GM21576 (cell line): ENCODE data around the gene SLC16A10.
"Not testable (repeated sequence)": the region's sequence is repeated elsewhere in the genome, so short reads cannot be mapped to it uniquely, and the experiment has no call there.

Source experiments
- ATAC-seq: cut with Tn5 transposase; IDR thresholded peaks from one replicate; pipeline ENCODE4 v1.9.1; 2021; ENCODE audit warnings: mild to moderate bottlenecking, moderate library complexity; ENCODE audit not compliant: unreplicated experiment

Gene SLC16A10

DNA sequence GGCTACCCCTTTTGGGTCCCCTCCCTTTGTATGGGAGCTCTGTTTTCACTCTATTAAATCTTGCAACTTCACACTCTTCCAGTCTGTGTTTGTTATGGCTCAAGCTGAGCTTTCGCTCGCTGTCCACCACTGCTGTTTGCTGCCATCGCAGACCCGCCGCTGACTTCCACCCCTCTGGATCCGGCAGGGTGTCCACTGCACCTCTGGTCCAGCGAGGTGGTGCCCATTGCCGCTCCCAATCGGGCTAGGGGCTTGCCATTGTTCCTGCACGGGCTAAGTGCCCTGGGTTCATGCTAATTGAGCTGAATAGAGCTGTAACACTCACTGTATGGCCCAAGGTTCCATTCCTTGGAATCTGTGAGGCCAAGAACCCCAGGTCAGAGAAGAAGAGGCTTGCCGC is 43.7 kb downstream of the SLC16A10 start:
- not testable (repeated sequence) for ATAC-seq

DNA sequence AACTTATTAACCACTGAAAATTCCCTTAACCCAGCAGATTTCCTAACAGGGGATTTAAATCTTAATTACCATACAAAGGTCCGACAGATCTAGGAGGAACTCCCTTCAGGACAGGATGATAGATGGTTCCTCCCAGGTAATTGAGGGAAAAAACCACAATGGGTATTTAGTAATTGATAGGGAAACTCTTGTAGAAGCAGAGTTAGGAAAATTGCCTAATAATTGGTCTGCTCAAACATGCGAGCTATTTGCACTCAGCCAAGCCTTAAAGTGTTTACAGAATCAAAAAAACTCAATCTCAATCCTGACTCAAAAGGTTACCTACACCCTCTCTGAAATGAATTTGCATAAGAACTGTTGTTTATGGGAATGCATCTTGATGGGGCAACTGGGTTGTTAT is 45.4 kb downstream of the SLC16A10 start:
- not testable (repeated sequence) for ATAC-seq

DNA sequence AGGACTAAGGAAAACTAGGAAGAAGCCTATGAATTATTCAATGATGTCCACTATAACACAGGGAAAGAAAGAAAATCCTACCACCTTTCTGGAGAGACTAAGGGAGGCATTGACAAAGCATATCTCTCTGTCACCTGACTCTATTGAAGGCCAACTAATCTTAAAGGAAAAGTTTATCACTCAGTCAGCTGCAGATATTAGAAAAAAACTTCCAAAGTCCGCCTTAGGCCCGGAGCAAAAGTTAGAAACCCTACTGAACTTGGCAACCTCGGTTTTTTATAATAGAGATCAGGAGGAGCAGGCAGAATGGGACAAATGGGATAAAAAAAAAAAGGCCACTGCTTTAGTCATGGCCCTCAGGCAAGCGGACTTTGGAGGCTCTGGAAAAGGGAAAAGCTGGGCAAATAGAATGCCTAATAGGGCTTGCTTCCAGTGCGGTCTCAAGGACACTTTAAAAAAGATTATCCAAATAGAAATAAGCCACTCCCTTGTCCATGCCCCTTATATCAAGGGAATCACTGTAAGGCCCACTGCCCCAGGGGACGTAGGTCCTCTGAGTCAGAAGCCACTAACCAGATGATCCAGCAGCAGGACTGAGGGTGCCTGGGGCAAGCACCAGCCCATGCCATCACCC is 47.0 kb downstream of the SLC16A10 start:
- ATAC-seq: not testable (repeated sequence)

DNA sequence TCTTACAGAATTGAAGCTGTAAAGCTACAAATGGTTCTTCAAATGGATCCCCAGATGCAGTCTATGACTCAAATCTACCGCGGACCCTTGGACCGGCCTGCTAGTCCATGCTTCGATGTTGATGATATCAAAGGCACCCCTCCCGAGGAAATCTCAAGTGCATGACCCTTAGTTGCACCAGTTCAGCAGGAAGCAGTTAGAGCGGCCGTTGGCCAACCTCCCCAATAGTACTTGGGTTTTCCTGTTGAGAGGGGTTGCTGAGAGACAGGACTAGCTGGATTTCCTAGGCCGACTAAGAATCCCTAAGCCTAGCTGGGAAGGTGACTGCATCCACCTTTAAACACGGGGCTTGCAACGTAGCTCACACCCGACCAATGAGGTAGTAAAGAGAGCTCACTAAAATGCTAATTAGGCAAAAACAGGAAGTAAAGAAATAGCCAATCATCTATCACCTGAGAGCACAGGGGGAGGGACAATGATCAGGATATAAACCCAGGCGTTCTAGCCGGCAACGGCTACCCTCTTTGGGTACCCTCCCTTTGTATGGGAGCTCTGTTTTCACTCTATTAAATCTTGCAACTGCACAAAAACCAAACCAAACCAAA is 50.3 kb downstream of the SLC16A10 start:
- ATAC-seq: not testable (repeated sequence)

DNA sequence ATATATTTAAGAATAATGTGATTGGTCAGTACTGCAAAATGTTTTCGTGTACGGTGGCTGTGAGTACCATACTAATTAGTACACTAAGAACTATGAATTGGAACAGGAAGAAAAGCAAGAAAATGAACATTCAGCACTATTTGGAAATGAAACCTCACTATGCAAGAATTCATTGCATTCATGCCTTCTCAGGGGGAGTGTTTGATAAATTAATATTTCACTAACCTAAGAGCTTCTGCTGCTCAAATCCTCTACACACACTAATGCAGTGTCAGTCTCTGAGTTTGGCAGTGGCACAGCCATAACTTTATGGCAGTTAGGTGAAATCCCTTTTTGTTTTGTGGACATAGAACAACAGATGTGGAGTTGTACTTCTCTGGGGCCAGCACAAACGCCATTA is 60.1 kb downstream of the SLC16A10 start:
- ATAC-seq: no peak

DNA sequence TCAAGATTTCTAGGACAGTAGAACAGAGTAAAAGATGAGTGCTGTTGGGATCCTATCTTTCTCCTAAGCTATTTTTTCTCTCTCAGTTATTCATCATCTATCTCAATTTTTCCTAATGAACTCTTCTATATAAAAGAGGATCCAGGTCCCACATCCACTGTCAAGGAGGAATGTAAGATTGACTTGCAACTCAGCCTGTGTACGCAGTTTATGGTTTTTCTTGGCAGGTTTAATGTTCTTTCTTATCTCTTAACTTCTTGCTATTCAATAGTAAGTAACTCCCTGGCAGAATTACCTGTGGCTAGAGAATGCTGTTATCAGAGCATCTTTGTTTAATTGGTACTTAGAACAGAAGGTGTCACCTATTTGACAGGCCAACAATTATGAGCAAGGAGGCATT is 60.8 kb downstream of the SLC16A10 start:
- ATAC-seq: no peak

DNA sequence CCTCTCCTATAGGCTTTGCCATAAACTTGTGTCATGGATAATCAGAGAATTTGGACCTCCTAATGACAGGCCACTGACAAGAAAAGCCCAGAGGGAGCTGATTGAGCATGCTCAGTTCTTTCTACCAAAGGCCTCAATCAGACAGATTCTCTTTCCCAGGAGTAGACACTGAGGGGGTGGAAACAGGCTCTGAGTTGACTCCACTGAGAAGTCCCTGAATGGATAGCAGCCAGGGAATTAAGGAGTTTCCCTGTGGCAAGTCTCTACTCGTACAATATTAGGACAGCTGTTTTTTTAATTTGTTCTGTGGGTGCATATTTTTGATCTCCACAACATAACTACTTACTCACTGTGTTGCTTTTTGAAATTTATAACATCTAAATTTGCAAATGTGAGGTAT is 63.3 kb downstream of the SLC16A10 start:
- no peak for ATAC-seq

DNA sequence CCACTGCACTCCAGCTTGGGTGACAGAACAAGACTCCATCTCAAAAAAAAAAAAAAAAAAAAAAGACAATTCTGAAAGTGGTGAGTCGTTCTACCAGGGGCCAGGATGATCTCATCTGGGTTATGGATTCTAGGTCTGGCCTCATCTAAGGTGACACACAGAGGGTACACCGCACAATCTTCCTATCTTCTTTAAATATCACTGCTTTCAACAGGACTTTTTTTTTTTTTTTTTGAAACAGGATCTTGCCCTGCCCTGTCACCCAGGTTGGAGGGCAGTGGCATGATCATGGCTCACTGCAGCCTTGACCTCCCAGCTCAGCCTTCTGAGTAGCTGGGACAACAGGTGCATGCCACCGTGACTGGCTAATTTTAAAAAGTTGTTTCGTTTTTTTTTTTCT is 67.7 kb downstream of the SLC16A10 start:
- ATAC-seq: no peak

DNA sequence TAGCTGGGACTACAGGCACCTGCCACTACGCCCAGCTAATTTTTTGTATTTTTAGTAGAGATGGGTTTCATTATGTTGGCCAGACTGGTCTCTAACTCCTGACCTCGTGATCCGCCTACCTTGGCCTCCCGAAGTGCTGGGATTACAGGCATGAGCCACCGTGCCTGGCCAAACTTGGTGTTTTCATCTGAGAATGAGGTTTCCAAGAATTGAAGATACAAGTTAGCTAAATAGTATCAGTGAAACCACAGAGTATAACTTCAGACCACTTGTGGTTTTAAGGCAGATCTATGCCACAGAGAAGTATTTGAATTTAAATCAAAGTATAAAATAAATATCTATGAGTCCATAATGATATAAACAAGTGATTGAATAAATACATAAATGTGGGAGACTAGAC is 70.1 kb downstream of the SLC16A10 start:
- ATAC-seq: no peak

DNA sequence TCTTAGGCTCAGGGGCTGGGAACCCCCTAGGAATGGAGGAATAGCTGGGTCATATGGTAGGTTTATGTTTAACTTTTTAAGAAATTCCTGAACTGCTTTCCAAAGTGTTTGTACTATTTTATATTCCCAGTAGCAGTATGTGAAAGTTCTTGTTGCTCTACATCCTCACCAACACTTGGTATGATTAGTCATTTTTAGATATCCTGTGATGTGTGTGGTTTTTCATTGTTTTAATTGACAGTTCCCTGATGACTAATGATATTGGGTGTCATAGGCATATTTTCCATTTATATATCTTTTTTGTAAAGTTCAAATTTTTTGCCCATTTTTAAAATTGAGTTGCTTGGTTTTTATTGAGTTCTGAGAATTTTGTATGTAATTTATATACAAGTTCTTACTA is 72.3 kb downstream of the SLC16A10 start:
- ATAC-seq: no peak

DNA sequence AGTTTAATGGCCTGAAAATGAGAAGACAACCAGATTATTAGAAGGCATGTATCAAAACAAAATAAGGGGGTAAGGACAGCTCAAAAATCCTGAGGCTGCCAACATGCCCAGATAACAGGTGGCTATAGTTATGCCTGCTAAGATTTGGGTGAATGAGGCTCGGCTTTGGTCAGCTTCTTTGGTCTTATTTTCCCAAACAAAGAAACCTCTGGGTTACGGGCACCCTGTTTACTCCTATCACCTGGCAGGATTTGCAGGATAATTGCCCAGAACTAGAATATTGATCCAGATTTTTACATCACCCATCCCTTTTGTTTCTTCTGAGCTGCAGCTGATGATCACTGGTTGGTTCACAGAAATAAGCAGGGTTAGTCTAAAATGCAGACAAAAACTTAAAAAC is 74.3 kb downstream of the SLC16A10 start:
- ATAC-seq: no peak

DNA sequence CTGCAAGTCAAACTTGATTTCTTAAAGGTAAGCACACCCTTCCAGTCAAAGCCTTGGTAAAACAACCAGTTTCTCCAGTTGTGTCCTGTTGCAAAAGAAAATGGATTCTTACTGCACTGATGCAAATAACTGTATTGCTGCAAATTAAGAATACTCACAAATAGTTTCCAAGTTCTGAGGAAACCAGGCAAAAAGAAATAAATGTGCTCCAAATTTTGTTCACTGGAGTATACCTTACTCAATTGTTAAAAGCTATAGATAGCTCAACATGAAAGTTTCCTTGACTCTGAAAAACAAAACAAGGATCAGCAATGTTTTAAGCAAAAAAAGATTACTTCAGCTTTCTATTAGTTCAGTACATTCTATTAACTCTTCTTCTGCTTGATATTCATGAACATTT is 75.2 kb downstream of the SLC16A10 start:
- no peak for ATAC-seq

DNA sequence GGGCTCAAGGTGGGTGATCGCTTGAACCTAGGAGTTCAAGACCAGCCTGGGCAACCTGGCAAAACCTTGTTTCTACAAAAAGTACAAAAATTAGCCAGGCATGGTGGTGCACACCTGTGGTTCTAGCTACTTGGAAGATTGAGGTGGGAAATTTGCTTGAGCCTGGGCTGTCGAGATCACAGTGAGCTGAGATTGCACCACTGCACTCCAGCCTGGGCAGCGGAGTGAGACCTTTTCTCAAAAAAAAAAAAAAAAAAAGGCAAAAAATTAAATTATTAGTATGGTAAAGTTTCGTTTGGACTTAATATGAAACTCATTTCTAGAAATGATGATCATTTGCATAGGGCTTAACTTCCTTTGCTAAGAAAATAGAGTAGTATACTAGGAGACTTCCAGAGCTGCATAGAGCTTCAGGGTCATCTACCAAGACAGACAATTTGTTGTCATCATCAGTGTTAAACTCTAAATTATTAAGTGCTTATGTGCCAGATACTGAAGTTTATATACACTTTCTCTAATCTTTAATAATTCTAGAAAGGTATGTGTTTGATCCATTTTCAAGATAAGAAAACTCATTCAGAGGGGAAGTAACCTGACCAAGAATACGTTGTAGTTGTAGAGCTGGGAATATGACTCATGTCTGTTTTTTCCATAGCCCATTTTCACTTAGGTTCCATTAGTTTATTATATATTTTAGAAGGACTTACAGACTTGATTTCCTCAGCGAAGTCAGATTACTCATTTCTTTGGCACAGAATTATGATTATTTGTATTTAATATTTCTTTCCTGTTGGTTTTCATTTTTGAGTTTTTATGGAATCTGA is 84.5 kb downstream of the SLC16A10 start:
- peak; percentile 52 for ATAC-seq

DNA sequence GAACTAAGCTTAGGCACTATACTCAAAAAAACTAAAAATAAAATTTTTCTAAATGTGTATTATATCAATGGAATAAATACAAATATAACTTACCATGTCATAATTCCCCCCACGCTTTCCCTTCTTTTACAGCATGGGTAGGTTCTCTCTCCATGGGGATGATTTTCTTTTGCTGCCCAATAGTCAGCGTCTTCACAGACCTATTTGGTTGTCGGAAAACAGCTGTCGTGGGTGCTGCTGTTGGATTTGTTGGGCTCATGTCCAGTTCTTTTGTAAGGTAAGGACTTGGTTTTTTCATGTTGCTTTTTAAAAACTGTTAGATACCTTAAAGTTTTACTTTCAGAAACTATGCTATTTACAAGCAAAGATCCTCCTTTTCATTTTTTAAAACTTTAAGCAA is 85.3 kb downstream of the SLC16A10 start:
- no peak for ATAC-seq

DNA sequence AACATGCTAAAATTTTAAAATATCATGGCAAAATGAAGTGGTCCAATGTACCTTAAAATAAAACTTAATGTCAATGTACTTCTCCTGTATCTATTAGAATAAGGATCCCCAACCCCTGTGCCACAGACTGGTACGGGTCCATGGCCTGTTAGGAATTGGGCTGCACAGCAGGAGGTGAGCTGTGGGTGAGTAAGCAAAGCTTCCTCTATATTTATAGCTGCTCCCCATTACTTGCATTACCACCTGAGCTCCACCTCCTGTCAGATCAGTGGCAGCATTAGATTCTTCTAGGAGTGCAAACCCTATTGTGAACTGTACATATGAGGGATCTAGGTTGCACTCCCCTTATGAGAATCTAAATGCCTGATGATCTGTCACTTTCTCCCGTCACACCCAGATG is 86.0 kb downstream of the SLC16A10 start:
- no peak for ATAC-seq

DNA sequence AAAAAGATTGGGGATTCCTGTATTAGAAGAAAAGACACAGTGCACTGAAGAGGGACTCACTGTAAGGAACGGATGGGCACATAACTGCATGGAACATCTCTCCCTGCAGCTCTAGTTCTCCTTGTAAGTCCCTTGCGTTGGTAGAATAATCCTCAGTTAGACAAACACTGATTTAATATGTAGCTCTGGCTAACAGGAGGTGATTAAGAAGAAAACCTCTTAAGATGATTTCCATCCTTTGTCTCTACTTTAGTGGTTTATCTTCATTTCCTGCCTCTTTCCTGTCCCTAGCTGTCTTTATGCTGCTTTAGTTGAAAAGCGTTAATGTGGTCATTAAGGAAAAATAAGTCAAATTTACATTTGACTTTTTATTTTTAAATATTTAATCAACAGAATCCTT is 86.6 kb downstream of the SLC16A10 start:
- no peak for ATAC-seq

DNA sequence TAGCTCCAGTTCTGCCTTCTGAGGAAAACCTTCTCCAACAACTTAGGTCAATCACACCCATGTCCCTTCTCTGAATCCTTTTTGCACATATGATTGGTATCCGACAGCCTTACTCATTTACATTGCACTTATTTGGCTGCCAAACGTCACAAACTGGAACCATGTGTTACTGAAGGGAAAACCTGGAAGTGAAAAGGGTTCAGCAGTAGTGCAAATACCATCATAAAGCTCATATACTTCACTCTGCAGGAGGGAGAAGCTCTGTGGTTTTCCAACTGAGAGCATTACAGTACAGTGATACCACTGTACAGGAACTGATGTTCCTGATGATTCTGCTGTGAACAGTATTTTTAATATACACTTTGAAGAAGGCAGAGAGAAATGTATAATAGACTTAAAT is 87.8 kb downstream of the SLC16A10 start:
- ATAC-seq: no peak

DNA sequence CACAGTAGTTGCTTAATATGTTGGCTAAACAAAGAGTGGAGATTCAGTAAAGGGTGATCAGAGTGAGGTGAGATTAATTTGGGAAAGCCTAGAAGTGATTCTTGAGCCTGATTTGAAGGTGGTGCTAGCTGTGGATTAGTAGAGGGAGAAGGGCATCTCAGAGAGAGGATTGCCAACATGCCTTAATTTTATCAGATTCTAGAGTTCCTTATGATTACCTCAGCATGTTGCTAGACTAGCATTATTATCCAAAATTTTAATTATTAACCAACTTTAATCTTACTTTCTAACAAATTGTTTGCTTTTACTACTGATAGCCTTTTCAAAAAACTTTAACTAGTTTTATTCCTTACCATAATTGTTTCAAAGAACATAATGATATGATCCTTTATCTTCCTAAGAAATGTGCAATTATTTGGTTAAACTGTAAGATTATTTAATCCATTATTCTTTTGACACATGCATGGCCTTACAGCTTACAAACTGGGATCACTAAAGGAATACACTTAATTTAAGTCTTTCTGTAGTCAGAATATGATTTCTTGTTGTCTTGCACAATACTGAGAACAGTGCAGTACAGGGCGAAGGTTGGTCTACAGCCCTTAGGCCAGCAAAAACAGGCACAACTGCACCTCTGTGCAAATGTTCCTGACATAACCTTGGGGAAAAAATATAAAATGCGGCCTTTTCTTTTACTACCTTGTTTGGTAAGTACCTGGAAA is 88.9 kb downstream of the SLC16A10 start:
- no peak for ATAC-seq

DNA sequence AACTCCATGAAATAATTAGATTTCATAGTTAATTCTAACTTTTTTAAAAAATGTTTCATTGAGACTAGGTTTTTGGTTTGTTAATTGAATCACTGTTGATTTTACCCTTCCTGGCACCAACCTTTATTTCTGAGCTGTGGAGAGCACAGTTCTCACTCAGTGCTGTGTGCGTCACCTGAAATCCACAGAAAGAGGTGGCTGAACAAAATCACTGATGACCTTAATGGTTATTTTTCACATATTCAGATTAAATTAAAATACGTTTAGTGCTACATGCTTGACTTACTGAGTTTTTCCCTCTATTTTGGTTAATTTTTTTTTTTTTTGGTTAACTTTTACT is 89.4 kb downstream of the SLC16A10 start:
- no peak for ATAC-seq

DNA sequence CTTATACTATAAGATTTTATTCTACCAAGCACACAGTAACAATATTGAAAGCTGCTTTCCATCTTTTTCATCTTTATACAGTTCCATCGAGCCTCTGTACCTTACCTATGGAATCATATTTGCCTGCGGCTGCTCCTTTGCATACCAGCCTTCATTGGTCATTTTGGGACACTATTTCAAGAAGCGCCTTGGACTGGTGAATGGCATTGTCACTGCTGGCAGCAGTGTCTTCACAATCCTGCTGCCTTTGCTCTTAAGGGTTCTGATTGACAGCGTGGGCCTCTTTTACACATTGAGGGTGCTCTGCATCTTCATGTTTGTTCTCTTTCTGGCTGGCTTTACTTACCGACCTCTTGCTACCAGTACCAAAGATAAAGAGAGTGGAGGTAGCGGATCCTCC is 89.8 kb downstream of the SLC16A10 start:
- no peak for ATAC-seq

DNA sequence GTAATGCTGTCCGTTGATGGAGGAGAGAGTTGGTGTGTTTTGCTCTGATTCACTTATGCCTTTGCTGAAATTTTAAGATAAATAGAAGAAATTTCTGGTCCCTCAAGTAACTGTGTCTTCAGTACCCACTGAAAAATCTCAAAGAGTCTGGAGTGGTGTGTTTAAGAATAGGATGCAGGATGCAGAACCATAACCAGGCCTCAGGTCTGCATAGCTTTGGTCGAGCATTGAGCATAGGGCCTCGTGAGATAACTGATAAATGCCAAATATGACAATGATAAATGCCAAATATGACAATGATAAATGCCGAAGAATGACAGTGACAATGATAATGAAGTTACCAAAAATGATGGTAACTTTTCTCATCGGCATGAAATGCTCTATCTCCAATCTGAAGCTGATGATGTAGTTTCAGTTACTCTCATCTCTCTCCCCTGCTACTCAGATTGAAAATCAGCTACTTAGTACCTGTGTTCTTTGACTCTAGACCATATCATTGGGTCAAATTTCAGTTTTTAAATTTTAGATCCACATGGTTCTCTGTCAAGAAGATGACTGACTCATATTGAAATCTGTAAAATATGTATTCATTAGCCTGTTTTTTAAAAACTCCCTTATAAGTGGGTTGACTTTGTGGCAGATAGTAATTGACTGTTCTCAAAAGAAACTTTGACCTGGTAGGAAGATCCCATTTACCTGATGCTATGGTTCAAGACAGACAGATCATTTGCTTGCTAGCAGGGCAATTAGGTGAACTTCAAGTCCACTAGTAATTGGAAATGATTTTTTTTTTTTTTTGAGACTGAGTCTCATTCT is 96.6 kb downstream of the SLC16A10 start:
- ATAC-seq: no peak
